AG04449 (cell line): ENCODE data around the gene SLC45A3.

Experiments
- CTCF ChIA-PET: fragments of 350-600 bp; formaldehyde crosslinking; extraction: SDS; loops from one replicate; lab custom pipeline; 2021; ENCODE audit warnings: antibody characterized with exemption; lab: Yijun Ruan, JAX
- POLR2A ChIA-PET: fragments of 400-600, 350-600 bp; formaldehyde crosslinking; extraction: SDS; loops from one replicate; lab custom pipeline; 2020; ENCODE audit warnings: antibody characterized with exemption, inconsistent platforms; lab: Yijun Ruan, JAX
- DNase-seq: peaks from one replicate; pipeline ENCODE4 v3.0.0-alpha.2; 2010; ENCODE audit warnings: low read depth, low spot score
- H3K4me3 ChIP-seq: 2 replicates; pipeline ENCODE4 v1.5.1; 2011; ENCODE audit warnings: low read depth, mild to moderate bottlenecking, control low read depth, low read length
- TF ChIP-seq, protein P1 (sequence below): IDR thresholded peaks from one replicate; pipeline ENCODE4 v1.5.1; 2011; ENCODE audit warnings: mild to moderate bottlenecking, moderate library complexity, low read length, control low read depth, inconsistent platforms; ENCODE audit not compliant: insufficient read depth; ENCODE audit errors: missing control alignments

Gene SLC45A3

DNA sequence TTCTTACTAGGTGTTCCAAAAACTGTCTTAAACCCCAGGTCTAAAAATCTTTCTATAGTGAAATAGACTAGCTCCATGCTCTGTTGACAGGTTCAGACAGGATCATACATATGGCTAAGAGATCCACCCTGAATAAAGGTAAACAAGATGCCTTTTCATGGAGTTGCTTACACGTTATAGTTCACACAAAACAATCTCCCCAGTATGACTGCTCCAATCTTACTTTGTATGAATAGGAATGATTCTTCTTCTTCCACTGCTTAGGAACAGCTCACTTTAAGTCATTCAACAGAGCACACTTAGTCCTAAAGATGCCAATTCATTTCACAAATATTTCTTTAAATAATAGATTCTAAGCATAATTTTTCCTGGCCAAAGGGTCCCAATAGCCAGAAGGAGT is 64.5 kb downstream of the SLC45A3 start:
- ChIA-PET CTCF (interaction anchor here (0.8 to 1.4 kb wide), 4 partner anchors 15 to 42 kb away, joined by 3 to 9 read pairs (median 3); no protein-coding TSS in a partner anchor), POLR2A (no interaction called here)
- DNase-seq = no peak
- TF ChIP-seq, protein P1, sequence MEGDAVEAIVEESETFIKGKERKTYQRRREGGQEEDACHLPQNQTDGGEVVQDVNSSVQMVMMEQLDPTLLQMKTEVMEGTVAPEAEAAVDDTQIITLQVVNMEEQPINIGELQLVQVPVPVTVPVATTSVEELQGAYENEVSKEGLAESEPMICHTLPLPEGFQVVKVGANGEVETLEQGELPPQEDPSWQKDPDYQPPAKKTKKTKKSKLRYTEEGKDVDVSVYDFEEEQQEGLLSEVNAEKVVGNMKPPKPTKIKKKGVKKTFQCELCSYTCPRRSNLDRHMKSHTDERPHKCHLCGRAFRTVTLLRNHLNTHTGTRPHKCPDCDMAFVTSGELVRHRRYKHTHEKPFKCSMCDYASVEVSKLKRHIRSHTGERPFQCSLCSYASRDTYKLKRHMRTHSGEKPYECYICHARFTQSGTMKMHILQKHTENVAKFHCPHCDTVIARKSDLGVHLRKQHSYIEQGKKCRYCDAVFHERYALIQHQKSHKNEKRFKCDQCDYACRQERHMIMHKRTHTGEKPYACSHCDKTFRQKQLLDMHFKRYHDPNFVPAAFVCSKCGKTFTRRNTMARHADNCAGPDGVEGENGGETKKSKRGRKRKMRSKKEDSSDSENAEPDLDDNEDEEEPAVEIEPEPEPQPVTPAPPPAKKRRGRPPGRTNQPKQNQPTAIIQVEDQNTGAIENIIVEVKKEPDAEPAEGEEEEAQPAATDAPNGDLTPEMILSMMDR = no peak
- H3K4me3 ChIP-seq = no peak overlapping the region

DNA sequence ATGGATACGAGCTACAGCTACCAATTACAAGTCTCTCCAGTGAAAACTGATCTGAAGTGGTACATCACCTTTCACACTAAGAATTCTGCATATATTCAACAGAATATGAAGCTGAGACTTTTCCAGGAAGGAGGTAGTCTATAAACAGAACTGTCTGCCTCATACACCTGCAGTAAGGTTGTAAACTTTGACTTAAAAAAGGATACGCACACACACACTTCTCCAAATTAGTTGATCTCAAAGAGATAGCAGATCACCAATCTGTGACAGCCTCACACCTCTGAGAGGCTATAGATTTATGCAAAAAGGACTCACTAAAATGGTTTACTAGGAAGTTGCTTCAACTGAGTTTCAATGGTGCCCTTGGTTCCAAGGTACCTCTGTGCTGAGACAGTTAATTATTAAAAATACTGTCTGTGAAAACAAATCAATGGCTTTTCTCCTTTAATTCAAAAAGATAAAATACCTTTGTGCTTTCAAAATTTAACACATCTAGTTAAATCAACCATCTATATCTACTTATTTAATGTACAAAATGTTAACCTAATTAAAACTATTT is 66.4 kb downstream of the SLC45A3 start:
- no peak for DNase-seq
- CTCF ChIA-PET = interaction anchor here (0.9 to 2.4 kb wide), 6 partner anchors 8 to 96 kb away, joined by 3 to 13 read pairs (median 4); partner anchors contain the start of gene ELK4
- TF ChIP-seq, protein P1 = no peak
- no peak overlapping the region for H3K4me3 ChIP-seq
- POLR2A ChIA-PET = no interaction called here

DNA sequence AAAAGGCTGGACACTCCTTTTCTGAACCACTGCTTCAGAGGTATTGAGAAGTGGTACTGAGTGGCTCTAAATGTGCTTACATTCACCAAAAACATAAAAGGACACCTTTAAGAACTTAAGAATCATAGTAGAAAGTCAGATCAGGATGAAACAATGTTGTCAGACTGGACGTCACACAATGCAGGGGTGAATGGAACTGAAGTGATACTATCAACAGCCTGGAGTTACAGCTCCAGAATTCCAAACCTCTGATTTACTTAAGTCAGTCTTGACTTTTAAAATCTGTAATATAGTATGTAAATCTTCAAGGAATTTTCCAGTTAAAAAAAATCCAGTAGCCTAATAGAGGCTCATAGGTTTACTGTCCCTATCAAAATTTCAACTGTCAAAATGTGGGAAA is 67.8 kb downstream of the SLC45A3 start:
- H3K4me3 ChIP-seq = no peak overlapping the region
- CTCF ChIA-PET = interaction anchor here (0.6 to 2.4 kb wide), 4 partner anchors 10 to 24 kb away, joined by 3 to 13 read pairs (median 5); partner anchors contain the start of gene ELK4
- DNase-seq = no peak
- POLR2A ChIA-PET = no interaction called here
- TF ChIP-seq, protein P1 = no peak

DNA sequence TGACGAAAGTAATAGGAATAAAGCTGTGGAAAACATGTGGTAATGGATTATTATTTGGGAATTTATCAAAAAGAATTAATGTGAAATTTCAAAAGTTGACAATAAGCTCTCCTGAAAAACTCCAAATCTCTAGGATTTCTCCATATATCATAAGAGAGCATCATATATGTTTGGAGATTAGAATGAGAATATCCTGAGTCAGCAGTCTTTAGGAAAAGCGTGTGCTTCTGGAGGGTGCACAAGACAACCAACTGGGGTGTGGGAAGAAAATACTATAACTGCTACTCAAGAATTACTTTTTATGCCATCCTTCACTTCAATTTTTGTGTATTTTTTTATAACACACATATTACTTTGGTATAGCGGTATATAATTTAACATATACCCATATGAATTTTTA is 68.2 kb downstream of the SLC45A3 start:
- POLR2A ChIA-PET = no interaction called here

DNA sequence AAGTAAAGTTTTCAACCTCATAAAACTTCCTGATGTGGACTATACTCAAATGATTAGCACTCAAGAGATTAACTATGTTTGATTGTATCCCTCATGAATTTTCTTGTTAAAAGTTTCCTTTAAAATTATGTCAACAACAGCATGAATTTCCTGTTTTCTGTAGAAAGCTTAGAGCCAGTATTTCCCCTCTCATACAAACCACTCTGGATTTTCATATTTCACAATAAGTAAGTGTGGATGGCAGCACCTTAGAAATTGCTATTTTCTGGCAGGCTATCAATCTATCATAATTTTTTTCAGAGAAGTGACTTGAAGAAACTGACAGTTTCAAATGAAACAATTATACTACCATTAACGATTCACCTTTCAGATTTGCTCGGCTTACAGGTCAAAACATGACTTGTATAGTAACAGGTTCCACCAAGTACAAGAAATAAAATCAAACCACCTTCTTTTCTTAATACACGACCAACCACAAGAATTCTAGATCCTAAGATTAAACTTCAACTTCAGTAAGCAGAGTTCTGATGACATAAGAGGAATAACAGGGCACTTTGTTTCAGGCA is 69.3 kb downstream of the SLC45A3 start:
- CTCF ChIA-PET = no interaction called here
- TF ChIP-seq, protein P1 = no peak
- POLR2A ChIA-PET = no interaction called here
- H3K4me3 ChIP-seq = no peak overlapping the region
- no peak for DNase-seq

More for the DNA sequence above, 68.2 kb downstream of the SLC45A3 start:
- TF ChIP-seq, protein P1 = no peak
- CTCF ChIA-PET = interaction anchor here (1.3 to 2.1 kb wide), 2 partner anchors 20 to 23 kb away, joined by 5 read pairs; no protein-coding TSS in a partner anchor
- no peak for DNase-seq
- H3K4me3 ChIP-seq = no peak overlapping the region

DNA sequence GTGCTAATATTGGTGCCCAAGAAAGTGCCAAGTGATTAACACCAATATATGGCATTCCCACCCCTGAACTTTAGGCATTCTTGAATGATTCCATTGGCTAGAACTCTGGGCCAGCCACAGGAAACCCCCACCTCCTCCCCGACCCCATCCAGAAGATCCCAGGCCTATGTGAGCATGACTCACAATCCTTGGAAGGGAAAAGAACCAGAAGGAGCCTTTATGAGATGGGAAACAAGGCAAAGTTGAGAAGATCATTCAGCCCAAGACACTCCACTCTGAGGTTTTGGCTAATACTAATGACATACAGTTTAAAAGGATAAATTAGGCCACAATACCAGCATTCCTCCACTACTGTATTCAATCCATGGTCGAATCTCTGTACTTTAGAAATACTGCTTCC is 70.3 kb downstream of the SLC45A3 start:
- CTCF ChIA-PET = interaction anchor here (1.3 to 2.2 kb wide), 2 partner anchors 18 to 49 kb away, joined by 3 to 22 read pairs; no protein-coding TSS in a partner anchor

More for the DNA sequence above, 70.3 kb downstream of the SLC45A3 start:
- TF ChIP-seq, protein P1 = no peak
- no peak overlapping the region for H3K4me3 ChIP-seq
- POLR2A ChIA-PET = no interaction called here
- no peak for DNase-seq
